ENCODE measurements around the gene TMIGD3.

DNA sequence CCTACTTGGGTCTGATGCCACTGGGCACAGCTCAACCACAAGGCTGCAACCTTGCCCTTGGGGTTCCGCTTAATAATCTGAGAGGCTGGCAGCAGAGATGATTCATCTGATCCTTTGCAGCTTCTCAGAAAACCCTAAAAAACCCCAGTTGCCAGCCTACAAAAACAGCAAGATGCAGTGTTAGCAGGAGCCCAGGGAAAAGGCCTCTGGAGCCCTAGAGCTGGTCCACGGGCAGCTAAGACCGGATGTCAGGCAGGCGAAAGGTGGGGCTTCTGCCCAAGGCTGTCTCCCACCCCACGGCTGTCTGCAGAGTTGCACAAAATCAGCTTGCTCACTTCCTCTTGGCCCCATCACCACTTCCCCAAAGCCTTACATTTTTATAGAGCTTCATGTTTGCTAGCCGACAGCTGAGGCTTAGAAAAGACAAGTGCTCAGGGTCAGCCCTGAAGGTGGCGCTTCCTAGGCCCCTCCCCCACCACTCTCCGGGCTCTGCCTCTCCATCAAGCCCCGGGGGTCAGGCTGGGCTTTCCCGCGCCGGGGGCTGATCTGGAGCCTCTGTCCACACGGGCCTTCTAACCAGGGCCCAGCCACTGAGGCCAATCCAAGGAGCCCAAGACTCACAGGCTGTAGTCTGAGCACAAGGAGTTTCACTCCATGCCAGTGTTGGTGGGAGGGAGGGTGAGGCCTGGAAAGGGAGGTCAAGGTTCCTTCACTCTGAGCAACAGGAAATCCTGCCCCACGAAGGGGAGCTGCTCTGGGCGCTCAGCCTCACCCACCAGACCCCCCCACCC lies 4.2 kb upstream of the TMIGD3 start:
- TF ChIP-seq, protein P1, sequence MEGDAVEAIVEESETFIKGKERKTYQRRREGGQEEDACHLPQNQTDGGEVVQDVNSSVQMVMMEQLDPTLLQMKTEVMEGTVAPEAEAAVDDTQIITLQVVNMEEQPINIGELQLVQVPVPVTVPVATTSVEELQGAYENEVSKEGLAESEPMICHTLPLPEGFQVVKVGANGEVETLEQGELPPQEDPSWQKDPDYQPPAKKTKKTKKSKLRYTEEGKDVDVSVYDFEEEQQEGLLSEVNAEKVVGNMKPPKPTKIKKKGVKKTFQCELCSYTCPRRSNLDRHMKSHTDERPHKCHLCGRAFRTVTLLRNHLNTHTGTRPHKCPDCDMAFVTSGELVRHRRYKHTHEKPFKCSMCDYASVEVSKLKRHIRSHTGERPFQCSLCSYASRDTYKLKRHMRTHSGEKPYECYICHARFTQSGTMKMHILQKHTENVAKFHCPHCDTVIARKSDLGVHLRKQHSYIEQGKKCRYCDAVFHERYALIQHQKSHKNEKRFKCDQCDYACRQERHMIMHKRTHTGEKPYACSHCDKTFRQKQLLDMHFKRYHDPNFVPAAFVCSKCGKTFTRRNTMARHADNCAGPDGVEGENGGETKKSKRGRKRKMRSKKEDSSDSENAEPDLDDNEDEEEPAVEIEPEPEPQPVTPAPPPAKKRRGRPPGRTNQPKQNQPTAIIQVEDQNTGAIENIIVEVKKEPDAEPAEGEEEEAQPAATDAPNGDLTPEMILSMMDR (conservative IDR thresholded peaks at IDR 0.05 in 1 of 2, IDR thresholded peaks at IDR 0.05 in 1 of 2; ENCODE audit: low read depth in 1 of 2, low read length in 2 of 2): no peak
- no peak for TF ChIP-seq EZH2 (IDR thresholded peaks at IDR 0.05; ENCODE audit: low read length, missing control alignments)

All from fibroblast of lung (primary cell).